Mesenchymal stem cell (in vitro differentiated cells and primary cell): ENCODE data around the gene UMOD.

ENCODE experiments used
- DNase-seq: peaks from one replicate; pipeline ENCODE4 v3.0.0-alpha.2; 2013
- H2AFZ ChIP-seq: one replicate; pipeline ENCODE4 v1.6.1; 2013; ENCODE audit warnings: low read depth, mild to moderate bottlenecking, control low read depth, inconsistent platforms, low read length, moderate library complexity
- H2AK5ac ChIP-seq: 2 replicates; pipeline ENCODE4 v1.6.1; 2013; ENCODE audit warnings: low read length, moderate library complexity, mild to moderate bottlenecking, inconsistent platforms; ENCODE audit not compliant: severe bottlenecking
- H2BK120ac ChIP-seq: one replicate; pipeline ENCODE4 v1.6.1; 2013; ENCODE audit warnings: low read depth, mild to moderate bottlenecking, inconsistent platforms, low read length, moderate library complexity
- H2BK12ac ChIP-seq, 2 experiments: one replicate each; pipeline ENCODE4 v1.6.1; 2013; ENCODE audit warnings: inconsistent platforms in 2 of 2, low read length in 2 of 2, mild to moderate bottlenecking in 2 of 2, moderate library complexity in 2 of 2, control low read depth in 1 of 2
- H2BK15ac ChIP-seq: one replicate; pipeline ENCODE4 v1.6.1; 2013; ENCODE audit warnings: mild to moderate bottlenecking, low read depth, inconsistent platforms; ENCODE audit not compliant: poor library complexity, severe bottlenecking
- H2BK5ac ChIP-seq: 2 replicates; pipeline ENCODE4 v1.6.1; 2013; ENCODE audit warnings: low read depth, mild to moderate bottlenecking, low read length, control low read depth, inconsistent platforms; ENCODE audit not compliant: poor library complexity, severe bottlenecking
- H3K14ac ChIP-seq, 2 experiments: one replicate each; pipeline ENCODE4 v1.6.1; 2013; ENCODE audit warnings: inconsistent platforms in 2 of 2, low read length in 2 of 2, control low read depth in 1 of 2, mild to moderate bottlenecking in 1 of 2, moderate library complexity in 1 of 2
- H3K18ac ChIP-seq, 2 experiments: one replicate each; pipeline ENCODE4 v1.6.1; 2013; ENCODE audit warnings: inconsistent platforms in 2 of 2, low read length in 2 of 2, control low read depth in 1 of 2, low read depth in 1 of 2, mild to moderate bottlenecking in 1 of 2
- H3K23ac ChIP-seq, 2 experiments: one replicate each; pipeline ENCODE4 v1.6.1; 2013; ENCODE audit warnings: inconsistent platforms in 2 of 2, low read length in 2 of 2, mild to moderate bottlenecking in 2 of 2, moderate library complexity in 2 of 2, control low read depth in 1 of 2
- H3K27ac ChIP-seq: 2 replicates; pipeline ENCODE4 v1.5.1; 2013; ENCODE audit warnings: mild to moderate bottlenecking, moderate library complexity, low read length, control low read depth, inconsistent platforms; ENCODE audit not compliant: poor library complexity, severe bottlenecking
- H3K27me3 ChIP-seq, 2 experiments: 2 replicates each; pipeline versions ENCODE4 v1.6.1 to v1.7.0; 2013; ENCODE audit warnings: low read length in 2 of 2, mild to moderate bottlenecking in 2 of 2, moderate library complexity in 2 of 2, control low read depth in 1 of 2, inconsistent platforms in 1 of 2; ENCODE audit not compliant: control insufficient read depth in 1 of 2, insufficient read depth in 1 of 2
- H3K36me3 ChIP-seq, 2 experiments: 2 replicates each; pipeline versions ENCODE4 v1.6.1 to v1.7.0; 2013; ENCODE audit warnings: low read length in 2 of 2, control low read depth in 1 of 2, inconsistent platforms in 1 of 2, low read depth in 1 of 2, mild to moderate bottlenecking in 1 of 2; ENCODE audit not compliant: insufficient read depth in 2 of 2, control insufficient read depth in 1 of 2
- H3K4ac ChIP-seq, 2 experiments: one replicate each; pipeline ENCODE4 v1.6.1; 2013; ENCODE audit warnings: inconsistent platforms in 2 of 2, low read length in 2 of 2, mild to moderate bottlenecking in 2 of 2, moderate library complexity in 2 of 2, control low read depth in 1 of 2, low read depth in 1 of 2
- H3K4me1 ChIP-seq: 2 replicates; pipeline ENCODE4 v1.6.1; 2013; ENCODE audit warnings: low read depth, low read length, control low read depth; ENCODE audit not compliant: control insufficient read depth, insufficient read depth
- H3K4me2 ChIP-seq: 2 replicates; pipeline ENCODE4 v1.6.1; 2013; ENCODE audit warnings: low read length, mild to moderate bottlenecking, inconsistent platforms; ENCODE audit not compliant: poor library complexity, severe bottlenecking
- H3K4me3 ChIP-seq, 2 experiments: 2 replicates each; pipeline versions ENCODE4 v1.5.1 to v1.7.0; 2013; ENCODE audit warnings: low read length in 2 of 2, mild to moderate bottlenecking in 2 of 2, control low read depth in 1 of 2, low read depth in 1 of 2; ENCODE audit not compliant: insufficient read depth in 1 of 2
- H3K79me1 ChIP-seq: replicated peaks from 2 replicates; pipeline ENCODE4 v1.6.1; 2013; ENCODE audit warnings: mild to moderate bottlenecking, control low read depth, low read length, inconsistent platforms; ENCODE audit not compliant: poor library complexity, severe bottlenecking
- H3K9ac ChIP-seq: 2 replicates; pipeline ENCODE4 v1.7.0; 2013; ENCODE audit warnings: mild to moderate bottlenecking, low read length, moderate library complexity
- H3K9me3 ChIP-seq: 2 replicates; pipeline ENCODE4 v1.7.0; 2013; ENCODE audit warnings: mild to moderate bottlenecking, low read length; ENCODE audit not compliant: control insufficient read depth
- H4K8ac ChIP-seq: one replicate; pipeline ENCODE4 v1.6.1; 2013; ENCODE audit warnings: inconsistent platforms, mild to moderate bottlenecking, low read length, moderate library complexity
- H4K91ac ChIP-seq: one replicate; pipeline ENCODE4 v1.6.1; 2013; ENCODE audit warnings: mild to moderate bottlenecking, low read length, inconsistent platforms
- WGBS: methylation state at CpG from one replicate; pipeline ENCODE4 v1.1.7; 2013; ENCODE audit warnings: mixed read lengths; 5-methylcytosine and 5-hydroxymethylcytosine counted together

UMOD gene

GRCh38 chr16:20380782-20381181, 28.3 kb upstream of the UMOD start:
- Histone ChIP-seq H2BK12ac (no peak overlapping the region), H2BK120ac (no peak overlapping the region), H3K9me3 (no peaks in the 10 kb centered on the region), H2AFZ (no peak overlapping the region), H4K8ac (no peak overlapping the region), H2BK15ac (no peak overlapping the region), H3K27ac (no peak overlapping the region), H3K4me2 (no peak overlapping the region), H3K79me1 (no peaks in the 10 kb centered on the region), H3K18ac (no peak overlapping the region), H3K4me3 (no peak overlapping the region), H3K36me3 (no peaks in the 10 kb centered on the region), H3K27me3 (peaks cover 9 to 40% of the 10 kb centered on the region in 2 experiments), H3K9ac (no peak overlapping the region), H3K4me1 (peaks cover 3% of the 10 kb centered on the region), H3K23ac (no peak overlapping the region), H3K14ac (no peak overlapping the region), H3K4ac (no peak overlapping the region), H4K91ac (no peak overlapping the region), H2BK5ac (no peak overlapping the region), H2AK5ac (no peak overlapping the region)
- 69% methylated on average over 3 of the region's 3 CpGs for WGBS
- DNase-seq = no peak

- H3K27ac ChIP-seq = no peak overlapping the region
- DNase-seq = no peak
- no peaks in the 10 kb centered on the region for H3K36me3 ChIP-seq
- H2BK15ac ChIP-seq = no peak overlapping the region
- H3K9ac ChIP-seq = no peak overlapping the region
- no peak overlapping the region for H2BK12ac ChIP-seq
- no peak overlapping the region for H3K4me2 ChIP-seq
- H3K27me3 ChIP-seq = peaks cover 0 to 38% of the 10 kb centered on the region in 2 experiments
- no peak overlapping the region for H3K4me3 ChIP-seq
- H3K79me1 ChIP-seq = no peaks in the 10 kb centered on the region
- peaks cover 3% of the 10 kb centered on the region for H3K4me1 ChIP-seq
- no peak overlapping the region for H3K18ac ChIP-seq
- no peak overlapping the region for H3K4ac ChIP-seq
- 87% methylated on average over 4 of the region's 5 CpGs for WGBS
- H2BK5ac ChIP-seq = no peak overlapping the region
- H3K23ac ChIP-seq = no peak overlapping the region
- no peak overlapping the region for H2BK120ac ChIP-seq
- H2AFZ ChIP-seq = no peak overlapping the region
- H3K14ac ChIP-seq = no peak overlapping the region
- no peak overlapping the region for H4K91ac ChIP-seq
- H2AK5ac ChIP-seq = no peak overlapping the region
- H4K8ac ChIP-seq = no peak overlapping the region
- no peaks in the 10 kb centered on the region for H3K9me3 ChIP-seq
Observed at GRCh38 chr16:20377181-20377580, 24.7 kb upstream of the UMOD start.

- Histone ChIP-seq H4K8ac (no peak overlapping the region), H3K27ac (no peak overlapping the region), H4K91ac (no peak overlapping the region), H3K9ac (no peak overlapping the region), H3K79me1 (no peaks in the 10 kb centered on the region), H3K36me3 (no peaks in the 10 kb centered on the region), H2AFZ (no peak overlapping the region), H2BK5ac (no peak overlapping the region), H3K27me3 (peaks cover 0 to 30% of the 10 kb centered on the region in 2 experiments), H3K4me2 (no peak overlapping the region), H2BK120ac (no peak overlapping the region), H2AK5ac (no peak overlapping the region), H3K23ac (no peak overlapping the region), H2BK12ac (no peak overlapping the region), H2BK15ac (no peak overlapping the region), H3K18ac (no peak overlapping the region), H3K14ac (no peak overlapping the region), H3K4me1 (no peaks in the 10 kb centered on the region), H3K9me3 (no peaks in the 10 kb centered on the region), H3K4ac (no peak overlapping the region), H3K4me3 (no peak overlapping the region)
- 63% methylated on average over 3 of the region's 5 CpGs for WGBS
- DNase-seq = no peak
Observed at GRCh38 chr16:20372701-20373100, 20.2 kb upstream of the UMOD start.

GRCh38 chr16:20369452-20370054, 17.0 kb upstream of the UMOD start:
- H3K18ac ChIP-seq = no peak overlapping the region
- H3K9ac ChIP-seq = no peak overlapping the region
- no peak overlapping the region for H4K91ac ChIP-seq
- 77% methylated on average over 9 of the region's 9 CpGs for WGBS
- no peak overlapping the region for H3K4me3 ChIP-seq
- no peak overlapping the region for H3K4me2 ChIP-seq
- no peak overlapping the region for H3K27ac ChIP-seq
- no peak overlapping the region for H2BK120ac ChIP-seq
- no peak overlapping the region for H3K4ac ChIP-seq
- no peaks in the 10 kb centered on the region for H3K36me3 ChIP-seq
- no peaks in the 10 kb centered on the region for H3K9me3 ChIP-seq
- H3K14ac ChIP-seq = no peak overlapping the region
- H2BK5ac ChIP-seq = no peak overlapping the region
- no peak overlapping the region for H2AFZ ChIP-seq
- no peak overlapping the region for H2BK15ac ChIP-seq
- H4K8ac ChIP-seq = no peak overlapping the region
- DNase-seq = no peak
- no peak overlapping the region for H2AK5ac ChIP-seq
- H3K79me1 ChIP-seq = no peaks in the 10 kb centered on the region
- no peak overlapping the region for H3K23ac ChIP-seq
- no peak overlapping the region for H2BK12ac ChIP-seq
- H3K4me1 ChIP-seq = no peaks in the 10 kb centered on the region
- peaks cover 0 to 18% of the 10 kb centered on the region in 2 experiments for H3K27me3 ChIP-seq
